Tibial nerve (tissue), 4 donors: ENCODE measurements around the gene IKZF1.

ENCODE experiments used
- EP300 ChIP-seq, 2 donors: sonication (generic); formaldehyde crosslinking; IDR thresholded peaks; one replicate each; pipeline ENCODE4 v1.6.1; 2017; ENCODE audit warnings: antibody characterized with exemption in 2 of 2, mild to moderate bottlenecking in 1 of 2
- POLR2A ChIP-seq, 2 donors: fragments of 450-650 bp; IDR thresholded peaks; one replicate each; pipeline ENCODE4 v1.6.1; 2017; ENCODE audit warnings: antibody characterized with exemption in 2 of 2, mild to moderate bottlenecking in 2 of 2, moderate library complexity in 2 of 2
- TF ChIP-seq, protein P1 (sequence below), 5 experiments: fragments of 200-600 bp in 3 of 5; fragments of 450-650 bp in 2 of 5; sonication (generic) in 3 of 5; IDR thresholded peaks; one replicate each; pipeline ENCODE4 v1.5.1; 2016 to 2019; ENCODE audit warnings: antibody characterized with exemption in 5 of 5, mild to moderate bottlenecking in 3 of 5, moderate library complexity in 2 of 5

DNA sequence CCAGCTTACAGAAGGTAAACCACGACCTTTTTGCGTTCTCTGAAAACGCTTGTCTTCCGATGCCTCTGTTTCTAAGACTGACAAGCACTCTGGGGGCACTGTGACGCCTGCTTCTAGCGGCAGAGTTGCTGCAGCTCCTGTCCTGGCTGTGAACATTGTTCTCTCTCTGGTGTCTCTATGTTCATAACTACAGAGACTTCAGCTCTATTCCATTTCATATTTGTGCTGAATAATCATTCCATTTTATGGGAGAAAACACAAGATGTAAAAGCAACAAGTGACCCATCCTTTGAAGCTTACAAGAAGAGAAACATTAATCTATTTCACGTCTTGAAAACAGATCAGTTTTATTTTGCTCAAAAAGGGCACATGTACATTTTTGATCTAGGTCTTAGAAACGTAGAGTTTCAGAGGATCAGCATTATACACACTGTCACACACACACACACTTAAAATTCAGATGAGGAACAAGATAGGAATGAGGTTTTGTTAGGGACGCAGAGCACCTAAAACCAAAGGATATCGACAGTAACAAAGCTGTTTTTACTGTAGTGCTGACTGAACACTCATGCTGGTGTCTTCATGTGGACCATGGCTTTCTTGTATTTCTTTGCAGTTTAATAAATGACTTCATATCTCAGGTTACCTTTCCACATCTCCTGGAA lies 3.0 kb downstream of the IKZF1 start:
- TF ChIP-seq, protein P1, sequence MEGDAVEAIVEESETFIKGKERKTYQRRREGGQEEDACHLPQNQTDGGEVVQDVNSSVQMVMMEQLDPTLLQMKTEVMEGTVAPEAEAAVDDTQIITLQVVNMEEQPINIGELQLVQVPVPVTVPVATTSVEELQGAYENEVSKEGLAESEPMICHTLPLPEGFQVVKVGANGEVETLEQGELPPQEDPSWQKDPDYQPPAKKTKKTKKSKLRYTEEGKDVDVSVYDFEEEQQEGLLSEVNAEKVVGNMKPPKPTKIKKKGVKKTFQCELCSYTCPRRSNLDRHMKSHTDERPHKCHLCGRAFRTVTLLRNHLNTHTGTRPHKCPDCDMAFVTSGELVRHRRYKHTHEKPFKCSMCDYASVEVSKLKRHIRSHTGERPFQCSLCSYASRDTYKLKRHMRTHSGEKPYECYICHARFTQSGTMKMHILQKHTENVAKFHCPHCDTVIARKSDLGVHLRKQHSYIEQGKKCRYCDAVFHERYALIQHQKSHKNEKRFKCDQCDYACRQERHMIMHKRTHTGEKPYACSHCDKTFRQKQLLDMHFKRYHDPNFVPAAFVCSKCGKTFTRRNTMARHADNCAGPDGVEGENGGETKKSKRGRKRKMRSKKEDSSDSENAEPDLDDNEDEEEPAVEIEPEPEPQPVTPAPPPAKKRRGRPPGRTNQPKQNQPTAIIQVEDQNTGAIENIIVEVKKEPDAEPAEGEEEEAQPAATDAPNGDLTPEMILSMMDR (IDR thresholded peaks at IDR 0.05), result no peak
- no peak for TF ChIP-seq POLR2A (IDR thresholded peaks at IDR 0.05)
- TF ChIP-seq EP300 (IDR thresholded peaks at IDR 0.05), result no peak
